ENCODE data around the gene IFFO2. TPM values are rescaled to one million over a fixed set of nuclear protein-coding genes. Genes with fewer than 3 reads are reported as not detected.

IFFO2 gene
- total RNA-seq, 1 experiment from 2014 or later: not detected

DNA sequence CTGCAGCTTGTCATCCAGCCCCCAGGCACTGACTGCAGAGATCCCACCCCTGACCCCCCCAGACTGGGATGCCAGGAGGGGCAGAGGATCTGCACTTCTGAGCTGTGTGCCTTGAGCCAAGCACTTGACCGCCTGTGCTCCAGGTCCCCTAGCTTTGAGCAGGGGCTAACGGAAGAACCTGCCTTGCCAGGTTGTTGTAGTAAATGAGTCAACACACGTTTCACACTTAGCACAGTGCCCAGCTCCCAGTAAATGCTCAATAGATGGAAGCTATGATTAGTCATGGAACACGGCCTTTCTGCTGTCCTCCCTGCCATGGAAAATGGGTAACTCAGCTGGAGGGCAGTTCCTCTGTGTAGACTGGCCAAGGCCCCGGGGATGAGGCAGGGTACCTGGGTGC is 24.1 kb downstream of the IFFO2 start:
- no peak overlapping the region for H3K27ac ChIP-seq (ENCODE audit: low read length)
- no peak overlapping the region for H3K4me3 ChIP-seq (ENCODE audit: low read length)
- H3K4me2 ChIP-seq (ENCODE audit: low read depth, low read length, poor library complexity, severe bottlenecking): no peak overlapping the region
- peaks cover 7% of the 10 kb centered on the region for H3K4me1 ChIP-seq (ENCODE audit: low read length)
- no peaks in the 10 kb centered on the region for H3K27me3 ChIP-seq (ENCODE audit: low read length)
- no peaks in the 10 kb centered on the region for H3K79me2 ChIP-seq (ENCODE audit: low read length)
- no peak overlapping the region for H2AFZ ChIP-seq (ENCODE audit: low read length)
- DNase-seq: no peak
- no peaks in the 10 kb centered on the region for H3K9me3 ChIP-seq (ENCODE audit: low read length)
- no peak overlapping the region for H3K9ac ChIP-seq (ENCODE audit: low read length)
- no peaks in the 10 kb centered on the region for H3K36me3 ChIP-seq (ENCODE audit: insufficient read depth, low read length)
- no peaks in the 10 kb centered on the region for H3K9me2 ChIP-seq (replicated peaks; ENCODE audit: insufficient read depth, low read length)
- no peaks in the 10 kb centered on the region for H4K20me1 ChIP-seq (ENCODE audit: insufficient read depth, low read depth, low read length)

DNA sequence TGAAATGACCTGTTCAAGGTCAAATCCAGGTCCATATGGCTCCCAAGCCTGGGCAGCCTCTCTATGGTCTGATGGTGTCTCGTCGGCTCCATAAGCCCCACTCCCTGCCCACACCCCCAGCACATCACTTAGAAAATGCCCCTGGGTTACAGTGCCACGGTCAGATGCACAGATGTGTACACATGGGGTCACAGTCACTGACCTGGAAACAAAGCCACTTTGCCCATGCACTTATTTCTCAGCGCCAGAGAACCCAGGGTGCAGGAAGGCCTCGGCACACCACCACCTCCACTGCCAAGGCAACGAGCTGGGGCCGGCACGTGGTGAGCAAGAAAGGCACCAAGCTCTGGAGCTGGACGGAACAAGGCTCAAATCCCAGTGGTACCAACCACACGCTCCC is 24.7 kb downstream of the IFFO2 start:
- Histone ChIP-seq H2AFZ (ENCODE audit: low read length) (no peak overlapping the region), H3K36me3 (ENCODE audit: insufficient read depth, low read length) (no peaks in the 10 kb centered on the region), H3K4me1 (ENCODE audit: low read length) (peaks cover 14% of the 10 kb centered on the region), H3K9me2 (replicated peaks; ENCODE audit: insufficient read depth, low read length) (no peaks in the 10 kb centered on the region), H3K9me3 (ENCODE audit: low read length) (no peaks in the 10 kb centered on the region), H3K4me2 (ENCODE audit: low read depth, low read length, poor library complexity, severe bottlenecking) (no peak overlapping the region), H4K20me1 (ENCODE audit: insufficient read depth, low read depth, low read length) (no peaks in the 10 kb centered on the region), H3K9ac (ENCODE audit: low read length) (no peak overlapping the region), H3K27ac (ENCODE audit: low read length) (no peak overlapping the region), H3K27me3 (ENCODE audit: low read length) (no peaks in the 10 kb centered on the region), H3K79me2 (ENCODE audit: low read length) (no peaks in the 10 kb centered on the region), H3K4me3 (ENCODE audit: low read length) (no peak overlapping the region)
- DNase-seq: no peak

DNA sequence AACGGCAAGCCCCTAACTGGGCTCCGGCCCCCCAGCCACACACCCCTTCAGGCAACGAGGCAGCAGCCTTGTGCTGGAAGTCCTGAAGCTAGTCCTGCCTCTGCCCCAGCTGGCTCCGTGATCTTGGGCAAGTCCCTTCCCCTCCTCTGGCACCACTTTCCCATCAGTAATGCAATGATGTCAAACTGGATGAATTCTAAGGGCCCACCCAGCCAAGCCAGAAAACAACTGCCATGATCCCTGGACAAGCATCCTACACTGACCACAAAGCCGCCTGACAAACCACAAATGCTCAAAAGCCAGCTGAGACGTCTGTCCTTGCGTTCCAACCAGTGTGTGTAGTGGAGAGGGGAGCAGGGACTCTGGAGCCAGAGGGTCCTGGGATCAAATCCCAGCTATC is 26.8 kb downstream of the IFFO2 start:
- Histone ChIP-seq H3K4me1 (ENCODE audit: low read length) (peaks cover 17% of the 10 kb centered on the region), H3K4me2 (ENCODE audit: low read depth, low read length, poor library complexity, severe bottlenecking) (no peak overlapping the region), H2AFZ (ENCODE audit: low read length) (no peak overlapping the region), H4K20me1 (ENCODE audit: insufficient read depth, low read depth, low read length) (no peaks in the 10 kb centered on the region), H3K79me2 (ENCODE audit: low read length) (no peaks in the 10 kb centered on the region), H3K27ac (ENCODE audit: low read length) (no peak overlapping the region), H3K36me3 (ENCODE audit: insufficient read depth, low read length) (no peaks in the 10 kb centered on the region), H3K4me3 (ENCODE audit: low read length) (no peak overlapping the region), H3K9me2 (replicated peaks; ENCODE audit: insufficient read depth, low read length) (no peaks in the 10 kb centered on the region), H3K9ac (ENCODE audit: low read length) (no peak overlapping the region), H3K27me3 (ENCODE audit: low read length) (no peaks in the 10 kb centered on the region), H3K9me3 (ENCODE audit: low read length) (no peaks in the 10 kb centered on the region)
- no peak for DNase-seq

DNA sequence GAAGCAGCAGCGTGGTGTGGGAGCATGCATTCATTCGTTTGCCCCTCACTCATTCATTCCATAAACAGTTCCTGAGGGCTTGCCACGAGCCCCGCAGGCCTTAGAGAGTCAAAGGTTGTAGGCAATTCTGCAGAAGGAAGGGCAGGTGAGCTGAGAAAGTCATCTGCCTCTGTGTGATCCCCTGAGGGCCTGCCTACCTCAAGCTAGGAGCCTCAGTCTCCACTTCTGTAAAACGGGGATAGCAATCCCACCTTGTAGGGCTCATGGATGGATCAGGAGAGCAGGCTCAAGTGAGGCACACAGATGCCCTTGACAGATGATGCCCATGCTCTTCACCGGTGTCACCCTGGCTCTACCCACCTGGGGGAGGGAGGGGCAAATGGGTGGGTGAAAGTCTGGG is 27.5 kb downstream of the IFFO2 start:
- Histone ChIP-seq H3K4me1 (ENCODE audit: low read length) (peaks cover 17% of the 10 kb centered on the region), H3K36me3 (ENCODE audit: insufficient read depth, low read length) (no peaks in the 10 kb centered on the region), H3K79me2 (ENCODE audit: low read length) (no peaks in the 10 kb centered on the region), H3K9me2 (replicated peaks; ENCODE audit: insufficient read depth, low read length) (no peaks in the 10 kb centered on the region), H3K27me3 (ENCODE audit: low read length) (no peaks in the 10 kb centered on the region), H3K9ac (ENCODE audit: low read length) (no peak overlapping the region), H3K9me3 (ENCODE audit: low read length) (no peaks in the 10 kb centered on the region), H3K27ac (ENCODE audit: low read length) (no peak overlapping the region), H4K20me1 (ENCODE audit: insufficient read depth, low read depth, low read length) (no peaks in the 10 kb centered on the region), H2AFZ (ENCODE audit: low read length) (no peak overlapping the region), H3K4me3 (ENCODE audit: low read length) (no peak overlapping the region), H3K4me2 (ENCODE audit: low read depth, low read length, poor library complexity, severe bottlenecking) (no peak overlapping the region)
- no peak for DNase-seq

DNA sequence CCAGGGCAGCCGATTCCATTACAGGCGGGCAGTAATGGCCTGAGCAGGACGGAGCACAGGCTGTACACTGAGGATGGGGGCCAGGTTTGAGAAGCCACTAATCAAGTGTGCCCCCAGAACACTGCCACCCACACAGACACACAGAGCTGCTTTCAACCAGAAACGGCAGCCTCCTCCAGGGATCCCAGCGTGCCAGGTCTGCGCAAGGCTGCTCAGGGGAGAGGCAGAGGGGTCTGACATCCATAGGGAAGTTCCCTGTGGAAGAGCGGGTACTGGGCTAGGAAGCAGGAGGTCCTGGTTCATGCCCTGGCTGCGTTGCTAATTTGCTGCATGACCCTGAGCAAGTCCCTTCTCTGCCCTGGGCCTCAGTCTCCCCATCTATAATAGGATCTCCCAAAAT is 28.1 kb downstream of the IFFO2 start:
- Histone ChIP-seq H3K4me3 (ENCODE audit: low read length) (no peak overlapping the region), H3K9ac (ENCODE audit: low read length) (no peak overlapping the region)

DNA sequence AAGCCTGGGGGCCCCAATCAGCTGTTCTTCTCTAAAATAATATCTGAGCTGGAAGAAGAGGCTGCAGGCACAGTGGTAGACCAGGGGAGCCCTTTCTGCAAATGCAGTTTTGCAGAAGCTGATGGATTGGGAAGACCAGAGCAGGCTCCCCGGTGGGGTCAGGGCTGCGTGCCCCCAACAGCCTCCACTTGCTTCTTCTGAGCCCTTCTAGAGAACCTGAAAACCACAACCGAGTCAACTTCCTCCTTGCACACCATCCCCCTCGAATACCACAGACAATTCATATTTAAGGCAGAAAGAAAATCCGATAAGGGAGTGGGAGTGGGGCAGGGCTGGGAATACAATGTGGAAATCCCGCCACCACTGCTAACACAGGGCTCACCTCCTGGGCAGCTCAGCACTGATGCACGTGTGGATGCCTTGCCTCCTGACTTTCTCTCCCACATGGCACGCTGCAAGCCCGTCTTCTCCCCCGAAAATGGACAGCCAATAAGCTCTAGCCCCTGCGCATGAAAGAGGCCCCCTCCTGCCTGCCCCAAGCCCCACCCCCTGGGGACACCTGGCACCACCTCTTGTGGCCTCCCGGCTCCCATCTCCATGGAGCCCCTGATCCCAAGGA is 28.7 kb downstream of the IFFO2 start:
- no peak overlapping the region for H3K4me3 ChIP-seq (ENCODE audit: low read length)
- peaks cover 17% of the 10 kb centered on the region for H3K4me1 ChIP-seq (ENCODE audit: low read length)
- H2AFZ ChIP-seq (ENCODE audit: low read length): no peak overlapping the region
- peak overlapping the region; percentile 0; the same call in 1 of the 2 replicates for H3K9ac ChIP-seq (ENCODE audit: low read length)
- H3K9me2 ChIP-seq (replicated peaks; ENCODE audit: insufficient read depth, low read length): no peaks in the 10 kb centered on the region
- DNase-seq: peak; percentile 56
- H3K36me3 ChIP-seq (ENCODE audit: insufficient read depth, low read length): no peaks in the 10 kb centered on the region
- peak overlapping the region; percentile 29 for H3K4me2 ChIP-seq (ENCODE audit: low read depth, low read length, poor library complexity, severe bottlenecking)
- H3K27me3 ChIP-seq (ENCODE audit: low read length): no peaks in the 10 kb centered on the region
- no peaks in the 10 kb centered on the region for H3K79me2 ChIP-seq (ENCODE audit: low read length)
- H4K20me1 ChIP-seq (ENCODE audit: insufficient read depth, low read depth, low read length): no peaks in the 10 kb centered on the region
- no peaks in the 10 kb centered on the region for H3K9me3 ChIP-seq (ENCODE audit: low read length)
- no peak overlapping the region for H3K27ac ChIP-seq (ENCODE audit: low read length)

More for the DNA sequence above, 28.1 kb downstream of the IFFO2 start:
- no peak overlapping the region for H3K27ac ChIP-seq (ENCODE audit: low read length)
- H4K20me1 ChIP-seq (ENCODE audit: insufficient read depth, low read depth, low read length): no peaks in the 10 kb centered on the region
- no peak overlapping the region for H3K4me2 ChIP-seq (ENCODE audit: low read depth, low read length, poor library complexity, severe bottlenecking)
- no peaks in the 10 kb centered on the region for H3K9me2 ChIP-seq (replicated peaks; ENCODE audit: insufficient read depth, low read length)
- no peaks in the 10 kb centered on the region for H3K27me3 ChIP-seq (ENCODE audit: low read length)
- H3K79me2 ChIP-seq (ENCODE audit: low read length): no peaks in the 10 kb centered on the region
- H2AFZ ChIP-seq (ENCODE audit: low read length): no peak overlapping the region
- no peaks in the 10 kb centered on the region for H3K9me3 ChIP-seq (ENCODE audit: low read length)
- H3K4me1 ChIP-seq (ENCODE audit: low read length): peaks cover 17% of the 10 kb centered on the region
- no peaks in the 10 kb centered on the region for H3K36me3 ChIP-seq (ENCODE audit: insufficient read depth, low read length)
- DNase-seq: no peak

DNA sequence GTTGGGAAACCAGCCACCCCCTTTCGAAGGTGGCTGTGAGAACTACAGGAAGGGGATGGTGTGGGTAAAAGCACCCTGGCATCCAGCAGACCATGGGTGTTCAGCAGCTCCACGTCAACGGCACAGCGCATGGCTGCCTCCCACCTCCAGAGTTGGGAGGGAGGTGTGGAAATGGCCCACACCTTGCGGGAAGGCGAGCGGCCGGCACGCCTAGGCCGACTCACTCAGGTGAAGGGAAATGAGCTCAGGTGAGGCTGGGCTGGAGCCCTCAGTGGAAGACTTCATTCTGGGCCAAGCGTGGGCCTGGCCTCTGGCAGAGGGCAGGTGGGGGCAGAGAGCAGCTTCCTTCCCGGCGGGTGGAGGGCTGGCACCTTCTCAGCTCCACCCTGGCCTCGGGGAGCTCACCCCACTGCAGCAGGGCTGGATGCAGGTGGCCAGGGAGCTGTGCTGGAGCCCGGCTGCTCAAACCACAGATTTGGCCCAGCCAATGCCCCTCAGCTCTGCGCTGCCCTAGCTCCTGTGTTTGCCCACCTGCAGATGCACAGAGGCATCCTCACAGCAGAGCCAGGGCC is 29.3 kb downstream of the IFFO2 start:
- Histone ChIP-seq H4K20me1 (ENCODE audit: insufficient read depth, low read depth, low read length) (no peaks in the 10 kb centered on the region), H3K79me2 (ENCODE audit: low read length) (no peaks in the 10 kb centered on the region), H3K9ac (ENCODE audit: low read length) (peak overlapping the region; percentile 16), H3K36me3 (ENCODE audit: insufficient read depth, low read length) (no peaks in the 10 kb centered on the region), H3K4me2 (ENCODE audit: low read depth, low read length, poor library complexity, severe bottlenecking) (peak overlapping the region; percentile 29), H3K9me3 (ENCODE audit: low read length) (no peaks in the 10 kb centered on the region), H2AFZ (ENCODE audit: low read length) (no peak overlapping the region), H3K4me1 (ENCODE audit: low read length) (peaks cover 17% of the 10 kb centered on the region), H3K4me3 (ENCODE audit: low read length) (no peak overlapping the region), H3K27me3 (ENCODE audit: low read length) (no peaks in the 10 kb centered on the region), H3K27ac (ENCODE audit: low read length) (no peak overlapping the region), H3K9me2 (replicated peaks; ENCODE audit: insufficient read depth, low read length) (no peaks in the 10 kb centered on the region)
- DNase-seq: no peak

DNA sequence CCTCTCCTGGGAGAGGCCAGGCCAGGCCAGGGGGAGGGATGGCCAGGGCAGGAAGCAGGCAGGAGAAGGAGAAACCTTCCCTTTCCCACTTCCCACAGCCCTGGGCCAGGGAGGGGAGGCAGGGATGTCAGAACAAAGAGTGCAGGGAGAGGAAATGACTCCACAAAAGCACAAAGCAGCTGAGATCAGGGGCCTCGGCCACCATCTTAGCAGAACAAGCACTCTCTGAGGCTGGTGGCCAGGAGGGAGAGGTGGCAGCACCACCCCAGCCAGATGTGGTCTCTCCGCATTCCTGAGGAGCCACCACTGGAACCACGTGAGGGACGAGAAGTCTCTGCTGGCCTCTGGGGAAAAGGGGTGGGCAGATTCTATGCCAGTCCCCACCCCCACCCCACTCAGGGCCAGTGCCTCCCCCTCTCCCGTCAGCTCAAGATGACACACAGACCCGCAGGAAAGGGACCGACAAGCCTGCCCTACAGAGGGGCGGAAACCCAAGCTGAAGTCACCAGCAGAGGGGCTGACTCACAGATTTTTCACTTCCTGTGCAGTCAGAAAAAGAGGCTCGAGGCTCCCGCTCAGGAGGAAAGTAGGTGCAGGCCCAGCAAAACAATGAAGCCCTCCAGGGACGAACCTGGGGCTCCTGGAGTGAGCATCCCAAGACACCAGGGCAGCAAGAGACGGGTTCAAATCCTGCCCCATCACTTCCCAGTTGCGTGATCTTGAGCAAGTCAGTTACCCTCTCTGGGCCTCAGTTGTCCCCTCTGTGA is 30.0 kb downstream of the IFFO2 start:
- H3K9ac ChIP-seq (ENCODE audit: low read length): peak overlapping the region; percentile 16
- no peak overlapping the region for H3K27ac ChIP-seq (ENCODE audit: low read length)
- H3K9me3 ChIP-seq (ENCODE audit: low read length): no peaks in the 10 kb centered on the region
- H2AFZ ChIP-seq (ENCODE audit: low read length): no peak overlapping the region
- H3K4me3 ChIP-seq (ENCODE audit: low read length): no peak overlapping the region
- no peaks in the 10 kb centered on the region for H3K27me3 ChIP-seq (ENCODE audit: low read length)
- H3K9me2 ChIP-seq (replicated peaks; ENCODE audit: insufficient read depth, low read length): no peaks in the 10 kb centered on the region
- no peaks in the 10 kb centered on the region for H4K20me1 ChIP-seq (ENCODE audit: insufficient read depth, low read depth, low read length)
- H3K79me2 ChIP-seq (ENCODE audit: low read length): no peaks in the 10 kb centered on the region
- peak; percentile 74 for DNase-seq
- H3K4me2 ChIP-seq (ENCODE audit: low read depth, low read length, poor library complexity, severe bottlenecking): peak overlapping the region; percentile 16
- H3K36me3 ChIP-seq (ENCODE audit: insufficient read depth, low read length): no peaks in the 10 kb centered on the region
- peaks cover 17% of the 10 kb centered on the region for H3K4me1 ChIP-seq (ENCODE audit: low read length)

All from Karpas-422 (cell line).